ENCODE measurements around the gene SKAP2. TPM values are rescaled to one million over a fixed set of nuclear protein-coding genes. Genes with fewer than 3 reads are reported as not detected.

SKAP2 gene
- total and polyA plus RNA-seq, 2 of the 13 experiments (the other 11 are each of a cell fraction or from before 2014, with no cell fraction given) = 3.6 to 12.9 TPM

DNA sequence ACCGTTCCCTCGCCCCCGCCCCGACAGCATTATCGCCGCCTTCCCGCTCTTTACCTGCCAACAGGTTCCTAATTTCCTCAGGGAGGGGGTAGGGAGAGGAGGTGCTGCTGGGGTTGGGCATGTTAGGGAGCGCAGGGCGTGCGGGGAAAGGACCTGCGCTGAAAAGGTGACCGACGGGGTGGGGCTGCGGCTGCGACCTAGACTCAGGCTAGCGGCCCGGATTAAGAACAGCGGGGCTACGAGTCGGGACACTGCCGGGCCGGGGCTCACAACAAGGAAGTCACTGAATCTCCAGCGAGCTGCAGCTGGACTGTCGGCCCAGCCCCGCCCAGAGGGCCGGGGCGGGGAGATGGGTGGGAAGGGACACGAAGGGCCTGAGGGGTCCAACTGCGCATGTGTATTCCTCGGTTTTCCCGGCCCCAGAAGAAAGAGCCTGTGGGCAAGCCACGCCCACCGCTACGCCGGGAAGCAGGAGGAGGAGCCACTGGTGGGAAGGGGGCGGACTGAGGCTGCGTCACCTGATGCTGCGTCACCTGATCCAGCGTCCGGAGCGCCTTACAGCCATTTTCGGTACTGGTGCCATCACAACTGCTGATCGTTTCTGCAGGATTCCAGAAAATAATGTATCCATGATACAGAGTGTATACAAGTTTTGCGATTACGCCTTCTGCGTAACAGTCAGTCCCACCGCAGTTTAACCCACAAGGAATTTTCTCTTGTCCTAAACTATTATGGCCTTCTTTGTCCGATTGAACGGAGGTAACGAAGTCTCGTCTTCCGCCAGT lies at the start of gene SKAP2 (continued):
- TF ChIP-seq, protein P1, sequence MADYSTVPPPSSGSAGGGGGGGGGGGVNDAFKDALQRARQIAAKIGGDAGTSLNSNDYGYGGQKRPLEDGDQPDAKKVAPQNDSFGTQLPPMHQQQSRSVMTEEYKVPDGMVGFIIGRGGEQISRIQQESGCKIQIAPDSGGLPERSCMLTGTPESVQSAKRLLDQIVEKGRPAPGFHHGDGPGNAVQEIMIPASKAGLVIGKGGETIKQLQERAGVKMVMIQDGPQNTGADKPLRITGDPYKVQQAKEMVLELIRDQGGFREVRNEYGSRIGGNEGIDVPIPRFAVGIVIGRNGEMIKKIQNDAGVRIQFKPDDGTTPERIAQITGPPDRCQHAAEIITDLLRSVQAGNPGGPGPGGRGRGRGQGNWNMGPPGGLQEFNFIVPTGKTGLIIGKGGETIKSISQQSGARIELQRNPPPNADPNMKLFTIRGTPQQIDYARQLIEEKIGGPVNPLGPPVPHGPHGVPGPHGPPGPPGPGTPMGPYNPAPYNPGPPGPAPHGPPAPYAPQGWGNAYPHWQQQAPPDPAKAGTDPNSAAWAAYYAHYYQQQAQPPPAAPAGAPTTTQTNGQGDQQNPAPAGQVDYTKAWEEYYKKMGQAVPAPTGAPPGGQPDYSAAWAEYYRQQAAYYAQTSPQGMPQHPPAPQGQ (CRISPR knock-in tag; IDR thresholded peaks at IDR 0.05; ENCODE audit: borderline replicate concordance) = no peak
- TF ChIP-seq SSRP1 (CRISPR knock-in tag; IDR thresholded peaks at IDR 0.05) = no peak
- TF ChIP-seq, protein P2, sequence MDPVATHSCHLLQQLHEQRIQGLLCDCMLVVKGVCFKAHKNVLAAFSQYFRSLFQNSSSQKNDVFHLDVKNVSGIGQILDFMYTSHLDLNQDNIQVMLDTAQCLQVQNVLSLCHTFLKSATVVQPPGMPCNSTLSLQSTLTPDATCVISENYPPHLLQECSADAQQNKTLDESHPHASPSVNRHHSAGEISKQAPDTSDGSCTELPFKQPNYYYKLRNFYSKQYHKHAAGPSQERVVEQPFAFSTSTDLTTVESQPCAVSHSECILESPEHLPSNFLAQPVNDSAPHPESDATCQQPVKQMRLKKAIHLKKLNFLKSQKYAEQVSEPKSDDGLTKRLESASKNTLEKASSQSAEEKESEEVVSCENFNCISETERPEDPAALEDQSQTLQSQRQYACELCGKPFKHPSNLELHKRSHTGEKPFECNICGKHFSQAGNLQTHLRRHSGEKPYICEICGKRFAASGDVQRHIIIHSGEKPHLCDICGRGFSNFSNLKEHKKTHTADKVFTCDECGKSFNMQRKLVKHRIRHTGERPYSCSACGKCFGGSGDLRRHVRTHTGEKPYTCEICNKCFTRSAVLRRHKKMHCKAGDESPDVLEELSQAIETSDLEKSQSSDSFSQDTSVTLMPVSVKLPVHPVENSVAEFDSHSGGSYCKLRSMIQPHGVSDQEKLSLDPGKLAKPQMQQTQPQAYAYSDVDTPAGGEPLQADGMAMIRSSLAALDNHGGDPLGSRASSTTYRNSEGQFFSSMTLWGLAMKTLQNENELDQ (CRISPR knock-in tag; IDR thresholded peaks at IDR 0.05; ENCODE audit: borderline replicate concordance) = no peak
- TF ChIP-seq, protein P3, sequence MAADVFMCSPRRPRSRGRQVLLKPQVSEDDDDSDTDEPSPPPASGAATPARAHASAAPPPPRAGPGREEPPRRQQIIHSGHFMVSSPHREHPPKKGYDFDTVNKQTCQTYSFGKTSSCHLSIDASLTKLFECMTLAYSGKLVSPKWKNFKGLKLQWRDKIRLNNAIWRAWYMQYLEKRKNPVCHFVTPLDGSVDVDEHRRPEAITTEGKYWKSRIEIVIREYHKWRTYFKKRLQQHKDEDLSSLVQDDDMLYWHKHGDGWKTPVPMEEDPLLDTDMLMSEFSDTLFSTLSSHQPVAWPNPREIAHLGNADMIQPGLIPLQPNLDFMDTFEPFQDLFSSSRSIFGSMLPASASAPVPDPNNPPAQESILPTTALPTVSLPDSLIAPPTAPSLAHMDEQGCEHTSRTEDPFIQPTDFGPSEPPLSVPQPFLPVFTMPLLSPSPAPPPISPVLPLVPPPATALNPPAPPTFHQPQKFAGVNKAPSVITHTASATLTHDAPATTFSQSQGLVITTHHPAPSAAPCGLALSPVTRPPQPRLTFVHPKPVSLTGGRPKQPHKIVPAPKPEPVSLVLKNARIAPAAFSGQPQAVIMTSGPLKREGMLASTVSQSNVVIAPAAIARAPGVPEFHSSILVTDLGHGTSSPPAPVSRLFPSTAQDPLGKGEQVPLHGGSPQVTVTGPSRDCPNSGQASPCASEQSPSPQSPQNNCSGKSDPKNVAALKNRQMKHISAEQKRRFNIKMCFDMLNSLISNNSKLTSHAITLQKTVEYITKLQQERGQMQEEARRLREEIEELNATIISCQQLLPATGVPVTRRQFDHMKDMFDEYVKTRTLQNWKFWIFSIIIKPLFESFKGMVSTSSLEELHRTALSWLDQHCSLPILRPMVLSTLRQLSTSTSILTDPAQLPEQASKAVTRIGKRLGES (CRISPR knock-in tag; IDR thresholded peaks at IDR 0.05; ENCODE audit: borderline replicate concordance) = peak; percentile 79; the same call in 1 of the 2 replicates
- TF ChIP-seq ZNF256 (CRISPR knock-in tag; conservative IDR thresholded peaks at IDR 0.05) = peak; percentile 74; the same call in 1 of the 2 replicates
- no peak for TF ChIP-seq NPAS2 (CRISPR knock-in tag; IDR thresholded peaks at IDR 0.05; ENCODE audit: borderline replicate concordance)
- TF ChIP-seq, protein P4, sequence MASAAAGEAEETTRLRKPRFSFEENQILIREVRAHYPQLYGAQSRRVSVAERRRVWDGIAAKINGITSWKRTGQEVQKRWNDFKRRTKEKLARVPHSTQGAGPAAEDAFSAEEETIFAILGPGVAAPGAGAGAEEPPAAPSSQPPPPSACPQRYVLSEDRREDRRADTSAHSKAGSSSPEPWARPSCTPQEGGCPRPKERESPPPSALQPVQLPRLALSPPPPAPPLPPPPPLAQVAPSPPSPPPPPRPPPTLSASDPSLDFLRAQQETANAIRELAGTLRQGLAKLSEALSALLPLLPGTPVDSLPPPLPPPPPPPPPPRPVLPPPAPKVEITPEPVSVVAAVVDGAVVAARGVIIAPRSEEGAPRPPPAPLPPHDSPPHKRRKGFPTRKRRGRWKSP (CRISPR knock-in tag; IDR thresholded peaks at IDR 0.05) = no peak
- TF ChIP-seq, protein P5, sequence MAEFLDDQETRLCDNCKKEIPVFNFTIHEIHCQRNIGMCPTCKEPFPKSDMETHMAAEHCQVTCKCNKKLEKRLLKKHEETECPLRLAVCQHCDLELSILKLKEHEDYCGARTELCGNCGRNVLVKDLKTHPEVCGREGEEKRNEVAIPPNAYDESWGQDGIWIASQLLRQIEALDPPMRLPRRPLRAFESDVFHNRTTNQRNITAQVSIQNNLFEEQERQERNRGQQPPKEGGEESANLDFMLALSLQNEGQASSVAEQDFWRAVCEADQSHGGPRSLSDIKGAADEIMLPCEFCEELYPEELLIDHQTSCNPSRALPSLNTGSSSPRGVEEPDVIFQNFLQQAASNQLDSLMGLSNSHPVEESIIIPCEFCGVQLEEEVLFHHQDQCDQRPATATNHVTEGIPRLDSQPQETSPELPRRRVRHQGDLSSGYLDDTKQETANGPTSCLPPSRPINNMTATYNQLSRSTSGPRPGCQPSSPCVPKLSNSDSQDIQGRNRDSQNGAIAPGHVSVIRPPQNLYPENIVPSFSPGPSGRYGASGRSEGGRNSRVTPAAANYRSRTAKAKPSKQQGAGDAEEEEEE (CRISPR knock-in tag; IDR thresholded peaks at IDR 0.05; ENCODE audit: borderline replicate concordance) = no peak
- TF ChIP-seq ZSCAN9 (CRISPR knock-in tag; IDR thresholded peaks at IDR 0.05; ENCODE audit: borderline replicate concordance) = peak; percentile 55; the same call in 1 of the 2 replicates
- TF ChIP-seq DNMT3B (CRISPR knock-in tag; conservative IDR thresholded peaks at IDR 0.05) = no peak; the same call in none of the 2 replicates
- TF ChIP-seq ATM (IDR thresholded peaks at IDR 0.05; ENCODE audit: borderline replicate concordance) = no peak
- no peak for TF ChIP-seq DNMT1 (CRISPR knock-in tag; IDR thresholded peaks at IDR 0.05)
- TF ChIP-seq KAT8 (CRISPR knock-in tag; IDR thresholded peaks at IDR 0.05) = peak; percentile 94
- no peak for TF ChIP-seq SRY (CRISPR knock-in tag; IDR thresholded peaks at IDR 0.05)
- TF ChIP-seq, protein P6, sequence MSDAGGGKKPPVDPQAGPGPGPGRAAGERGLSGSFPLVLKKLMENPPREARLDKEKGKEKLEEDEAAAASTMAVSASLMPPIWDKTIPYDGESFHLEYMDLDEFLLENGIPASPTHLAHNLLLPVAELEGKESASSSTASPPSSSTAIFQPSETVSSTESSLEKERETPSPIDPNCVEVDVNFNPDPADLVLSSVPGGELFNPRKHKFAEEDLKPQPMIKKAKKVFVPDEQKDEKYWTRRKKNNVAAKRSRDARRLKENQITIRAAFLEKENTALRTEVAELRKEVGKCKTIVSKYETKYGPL (CRISPR knock-in tag; IDR thresholded peaks at IDR 0.05) = no peak
- TF ChIP-seq MBNL3 (CRISPR knock-in tag; conservative IDR thresholded peaks at IDR 0.05) = no peak
